Measurements from ENCODE around the gene MAPKAPK3. TPM values are rescaled to one million over a fixed set of nuclear protein-coding genes. Genes with fewer than 3 reads are reported as not detected.

The MAPKAPK3 gene
- total and polyA plus RNA-seq, 2 of the 4 experiments (the other 2 are of a cell fraction): 38.3 to 57.2 TPM

DNA sequence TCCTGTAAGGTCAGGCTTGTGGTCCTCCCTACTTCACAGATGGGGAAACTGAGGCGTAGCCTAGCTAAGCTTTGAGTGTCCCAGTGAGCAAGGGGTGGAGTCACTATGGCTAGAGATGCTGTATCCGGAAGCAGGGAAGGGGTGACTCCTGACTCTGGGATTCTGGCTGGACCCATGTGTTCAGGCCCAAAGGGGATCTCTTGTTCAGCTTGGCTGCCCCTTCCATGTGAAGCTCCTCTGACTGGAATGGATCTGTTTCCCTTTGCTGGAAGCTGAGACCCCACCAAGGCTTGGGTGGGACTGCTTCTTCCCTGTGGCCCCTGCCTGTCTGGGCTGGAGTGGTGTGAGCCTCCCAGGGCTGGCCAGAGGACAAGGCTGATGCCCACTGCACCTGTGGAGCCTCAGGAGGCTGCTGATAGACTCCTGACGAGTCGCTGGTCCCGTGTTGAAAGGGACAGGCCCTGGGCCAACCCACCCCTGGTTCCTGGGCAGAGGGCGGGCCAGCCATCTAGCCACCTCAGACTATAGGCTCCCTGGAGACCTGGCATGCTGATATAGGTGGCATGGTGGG, 1.0 kb downstream of the MAPKAPK3 start (continued):
- TF ChIP-seq FOS (IDR thresholded peaks at IDR 0.05; ENCODE audit: low read depth, low read length) (no peak), BHLHE40 (IDR thresholded peaks at IDR 0.05; ENCODE audit: low read depth, low read length) (no peak)

DNA sequence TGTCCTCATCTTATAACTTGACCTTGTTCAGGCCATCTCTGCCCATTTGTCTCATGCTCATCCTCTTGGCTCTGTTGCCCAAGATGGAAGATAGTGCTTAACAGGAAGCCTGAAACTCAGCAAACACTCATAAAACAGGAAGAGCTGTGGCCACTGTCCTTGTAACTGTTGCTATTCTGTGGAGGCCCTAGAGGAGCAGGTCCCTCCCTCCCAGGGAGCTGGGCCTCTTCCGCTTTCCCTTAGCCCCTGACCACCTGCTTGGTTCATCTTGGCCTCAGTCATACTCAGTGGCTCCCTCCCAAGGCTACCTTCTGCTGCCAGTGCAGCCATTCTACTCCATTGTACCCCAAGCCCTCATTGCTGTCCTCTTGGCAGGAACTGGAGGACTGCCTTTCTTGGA, 3.5 kb downstream of the MAPKAPK3 start:
- H3K27me3 ChIP-seq (ENCODE audit: control insufficient read depth, insufficient read depth, low read length): no peaks in the 10 kb centered on the region
- H2BK5ac ChIP-seq (ENCODE audit: low read depth, low read length, poor library complexity, severe bottlenecking): no peak overlapping the region
- in situ Hi-C loops (cut with MboI; ENCODE audit: low sequenced_read_pairs) (loop anchor here (25.0 kb wide), 1 partner anchor 1067 kb away; no protein-coding TSS in a partner anchor), intact Hi-C loops (cut with micrococcal nuclease) (no loop called here), dilution Hi-C loops (cut with HindIII; ENCODE audit: low sequenced_read_pairs, unreplicated experiment) (no loop called here)
- no peak overlapping the region for H3K4me2 ChIP-seq (ENCODE audit: low read depth, low read length)
- no peak overlapping the region for H2AFZ ChIP-seq (replicated peaks; ENCODE audit: low read length, poor library complexity)
- H4K91ac ChIP-seq (ENCODE audit: insufficient read depth, low read depth, low read length): no peak overlapping the region
- no peak overlapping the region for H3K56ac ChIP-seq (ENCODE audit: extremely low read depth, insufficient read depth, low read length)
- WGBS, 2 experiments (ENCODE audit: extremely low coverage in 2 of 2, insufficient read length in 1 of 2): no CpG with 5 or more reads among the region's 1 CpG
- no peak for ATAC-seq (ENCODE audit: low read depth)
- no peak overlapping the region for H2BK20ac ChIP-seq (ENCODE audit: low read depth, low read length)
- no peaks in the 10 kb centered on the region for H3K36me3 ChIP-seq (ENCODE audit: control insufficient read depth, insufficient read depth, low read length)
- no peak overlapping the region for H2BK15ac ChIP-seq (ENCODE audit: low read depth, low read length)
- no peaks in the 10 kb centered on the region for H3K9me3 ChIP-seq (ENCODE audit: control insufficient read depth, insufficient read depth, low read length)
- peaks cover 6 to 16% of the 10 kb centered on the region in 2 experiments; a peak in 2 of 4 replicates for H3K79me1 ChIP-seq (ENCODE audit: low read depth in 1 of 2, low read length in 2 of 2)
- BruUV-seq (replicated peaks): no TSS peak
- CTCF ChIA-PET: no interaction called here
- no peak overlapping the region for H4K5ac ChIP-seq (ENCODE audit: low read depth, low read length)
- H3K14ac ChIP-seq (replicated peaks; ENCODE audit: low read depth, low read length): no peak overlapping the region
- no peak overlapping the region for H2AK9ac ChIP-seq (replicated peaks; ENCODE audit: low read depth, low read length, poor library complexity)
- H3K4ac ChIP-seq (ENCODE audit: low read depth, low read length): no peak overlapping the region
- no peak for TF ChIP-seq RCOR1 (IDR thresholded peaks at IDR 0.05; ENCODE audit: insufficient replicate concordance, low read length)
- no peak for TF ChIP-seq BHLHE40 (IDR thresholded peaks at IDR 0.05; ENCODE audit: low read depth, low read length)
- no peak for TF ChIP-seq CHD1 (IDR thresholded peaks at IDR 0.05; ENCODE audit: low read depth, low read length)
- TF ChIP-seq, protein P1, sequence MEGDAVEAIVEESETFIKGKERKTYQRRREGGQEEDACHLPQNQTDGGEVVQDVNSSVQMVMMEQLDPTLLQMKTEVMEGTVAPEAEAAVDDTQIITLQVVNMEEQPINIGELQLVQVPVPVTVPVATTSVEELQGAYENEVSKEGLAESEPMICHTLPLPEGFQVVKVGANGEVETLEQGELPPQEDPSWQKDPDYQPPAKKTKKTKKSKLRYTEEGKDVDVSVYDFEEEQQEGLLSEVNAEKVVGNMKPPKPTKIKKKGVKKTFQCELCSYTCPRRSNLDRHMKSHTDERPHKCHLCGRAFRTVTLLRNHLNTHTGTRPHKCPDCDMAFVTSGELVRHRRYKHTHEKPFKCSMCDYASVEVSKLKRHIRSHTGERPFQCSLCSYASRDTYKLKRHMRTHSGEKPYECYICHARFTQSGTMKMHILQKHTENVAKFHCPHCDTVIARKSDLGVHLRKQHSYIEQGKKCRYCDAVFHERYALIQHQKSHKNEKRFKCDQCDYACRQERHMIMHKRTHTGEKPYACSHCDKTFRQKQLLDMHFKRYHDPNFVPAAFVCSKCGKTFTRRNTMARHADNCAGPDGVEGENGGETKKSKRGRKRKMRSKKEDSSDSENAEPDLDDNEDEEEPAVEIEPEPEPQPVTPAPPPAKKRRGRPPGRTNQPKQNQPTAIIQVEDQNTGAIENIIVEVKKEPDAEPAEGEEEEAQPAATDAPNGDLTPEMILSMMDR (conservative IDR thresholded peaks at IDR 0.05; ENCODE audit: low read depth, low read length): no peak
- TF ChIP-seq RAD21 (IDR thresholded peaks at IDR 0.05; ENCODE audit: low read length): no peak
- no peak for TF ChIP-seq POLR2A (IDR thresholded peaks at IDR 0.05; ENCODE audit: low read depth, low read length)
- TF ChIP-seq SMC3 (IDR thresholded peaks at IDR 0.05; ENCODE audit: low read depth, low read length): no peak
- TF ChIP-seq, protein P2, sequence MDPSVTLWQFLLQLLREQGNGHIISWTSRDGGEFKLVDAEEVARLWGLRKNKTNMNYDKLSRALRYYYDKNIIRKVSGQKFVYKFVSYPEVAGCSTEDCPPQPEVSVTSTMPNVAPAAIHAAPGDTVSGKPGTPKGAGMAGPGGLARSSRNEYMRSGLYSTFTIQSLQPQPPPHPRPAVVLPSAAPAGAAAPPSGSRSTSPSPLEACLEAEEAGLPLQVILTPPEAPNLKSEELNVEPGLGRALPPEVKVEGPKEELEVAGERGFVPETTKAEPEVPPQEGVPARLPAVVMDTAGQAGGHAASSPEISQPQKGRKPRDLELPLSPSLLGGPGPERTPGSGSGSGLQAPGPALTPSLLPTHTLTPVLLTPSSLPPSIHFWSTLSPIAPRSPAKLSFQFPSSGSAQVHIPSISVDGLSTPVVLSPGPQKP (IDR thresholded peaks at IDR 0.05; ENCODE audit: borderline replicate concordance, low read depth, low read length): no peak
- no peak for TF ChIP-seq FOS (IDR thresholded peaks at IDR 0.05; ENCODE audit: low read depth, low read length)
- H4K20me1 ChIP-seq (ENCODE audit: insufficient read depth, low read length): peaks cover 6% of the 10 kb centered on the region
- H4K8ac ChIP-seq (ENCODE audit: low read depth in 2 of 2, low read length in 2 of 2): no peak overlapping the region
- peaks cover 13% of the 10 kb centered on the region for H3K9me1 ChIP-seq (ENCODE audit: insufficient read depth, low read length)
- H3K4me1 ChIP-seq (ENCODE audit: control insufficient read depth, insufficient read depth, low read length): peaks cover 9% of the 10 kb centered on the region
- H3K23ac ChIP-seq (ENCODE audit: low read depth, low read length): no peak overlapping the region
- POLR2A ChIA-PET (ENCODE audit: unreplicated experiment): no interaction called here
- H3K9ac ChIP-seq (ENCODE audit: low read depth, low read length): no peak overlapping the region
- no peak overlapping the region for H3K18ac ChIP-seq (ENCODE audit: low read depth, low read length)
- no peak overlapping the region for H3K27ac ChIP-seq (ENCODE audit: insufficient read depth, low read length)
- no peak overlapping the region for H2AK5ac ChIP-seq (ENCODE audit: low read depth, low read length)
- H3K4me3 ChIP-seq (ENCODE audit: insufficient read depth, low read depth, low read length): no peak overlapping the region
- H2BK120ac ChIP-seq (ENCODE audit: low read depth, low read length): no peak overlapping the region
- no peak for DNase-seq

Data from IMR-90 (cell line).